GM12891 (cell line): ENCODE data around the gene TBL1XR1.
"Not testable (repeated sequence)": the region's sequence is repeated elsewhere in the genome, so short reads cannot be mapped to it uniquely, and the experiment has no call there.

Experiments
- DNase-seq: peaks from one replicate; pipeline ENCODE4 v3.0.0; 2011; ENCODE audit warnings: low spot score; ENCODE audit not compliant: insufficient read length
- FAIRE-seq: peaks from 2 replicates; lab custom pipeline; 2011; peaks lifted over from hg19 to GRCh38; lab: Jason Lieb, UNC
- PAX5 ChIP-seq: IDR thresholded peaks from 2 replicates; pipeline ENCODE4 v1.6.1; 2011; ENCODE audit warnings: low read length, moderate library complexity, mild to moderate bottlenecking; ENCODE audit not compliant: insufficient read depth, severe bottlenecking
- POLR2A ChIP-seq: IDR thresholded peaks from 2 replicates; pipeline ENCODE4 v1.6.1; 2011; ENCODE audit warnings: low read depth, low read length, control low read depth
- POLR2AphosphoS5 ChIP-seq: IDR thresholded peaks from 2 replicates; pipeline ENCODE4 v1.6.1; 2011; ENCODE audit warnings: low read depth, low read length, control low read depth
- POU2F2 ChIP-seq: IDR thresholded peaks from 2 replicates; pipeline ENCODE4 v1.6.1; 2011; ENCODE audit warnings: low read depth, mild to moderate bottlenecking, control low read depth, low read length, moderate library complexity
- SPI1 ChIP-seq: IDR thresholded peaks from 2 replicates; pipeline ENCODE4 v1.6.1; 2011; ENCODE audit warnings: low read depth, low read length, control low read depth
- TAF1 ChIP-seq: IDR thresholded peaks from 2 replicates; pipeline ENCODE4 v1.6.1; 2011; ENCODE audit warnings: low read depth, low read length, control low read depth

TBL1XR1 gene

DNA sequence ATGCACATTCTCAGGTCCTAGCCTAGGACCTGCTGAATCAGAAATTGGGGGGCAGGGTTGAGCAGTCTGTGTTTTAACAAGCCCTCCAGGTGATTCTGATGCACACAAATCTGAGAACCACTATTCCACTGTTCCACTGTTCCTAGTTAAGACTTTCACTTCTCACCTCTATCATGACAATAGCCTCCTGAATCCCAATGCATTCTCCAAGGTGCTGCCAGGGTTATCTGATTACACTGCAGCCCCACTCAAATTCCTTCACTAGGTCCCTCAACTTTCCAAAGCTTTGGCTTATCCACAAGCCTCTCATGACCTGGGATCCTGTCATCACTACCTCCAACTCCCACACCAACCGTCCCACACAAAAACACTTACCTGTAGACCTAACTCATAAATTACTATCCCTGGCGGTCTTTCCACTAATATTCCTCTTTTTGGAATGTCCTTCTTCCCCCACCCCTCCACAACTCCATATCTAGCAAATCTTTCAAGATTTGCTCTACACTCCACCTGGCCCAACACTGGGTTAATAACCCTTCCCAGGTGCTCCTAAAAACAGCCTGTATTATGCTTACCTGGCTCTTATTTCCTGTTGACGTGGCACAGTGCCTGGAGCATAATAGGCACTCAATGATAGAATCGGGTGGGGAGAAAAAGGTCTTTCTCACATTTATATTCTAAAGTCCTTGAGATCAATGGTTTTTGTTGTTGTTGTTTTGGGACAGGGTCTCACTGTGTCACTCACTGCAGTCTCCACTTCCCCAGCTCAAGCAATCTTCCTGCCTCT lies 27.2 kb downstream of the TBL1XR1 start:
- FAIRE-seq (no peak), DNase-seq (no peak)
- TF ChIP-seq POLR2A = no peak
- no peak for TF ChIP-seq POLR2AphosphoS5
- TF ChIP-seq POU2F2 = no peak
- TF ChIP-seq TAF1 = no peak
- TF ChIP-seq SPI1 = no peak
- no peak for TF ChIP-seq PAX5

DNA sequence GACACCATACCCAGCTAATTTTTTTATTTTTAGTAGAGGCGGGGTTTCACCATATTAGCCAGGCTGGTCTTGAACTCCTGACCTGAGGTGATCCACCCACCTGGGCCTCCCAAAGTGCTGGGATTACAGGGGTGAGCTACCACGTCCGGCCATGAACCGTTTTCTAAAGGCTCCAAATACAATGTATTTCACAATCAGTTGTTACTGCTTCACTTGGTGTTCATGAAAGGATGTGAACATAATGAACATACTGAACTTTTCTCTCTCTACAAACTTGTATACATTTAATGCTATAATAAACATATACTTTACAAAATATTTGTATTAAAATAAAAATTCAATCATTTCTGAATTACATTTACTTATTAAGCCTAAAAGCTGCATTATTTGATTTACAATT lies 28.9 kb downstream of the TBL1XR1 start:
- TF ChIP-seq TAF1 (no peak), PAX5 (no peak), POLR2A (no peak), POU2F2 (no peak), POLR2AphosphoS5 (no peak), SPI1 (no peak)

DNA sequence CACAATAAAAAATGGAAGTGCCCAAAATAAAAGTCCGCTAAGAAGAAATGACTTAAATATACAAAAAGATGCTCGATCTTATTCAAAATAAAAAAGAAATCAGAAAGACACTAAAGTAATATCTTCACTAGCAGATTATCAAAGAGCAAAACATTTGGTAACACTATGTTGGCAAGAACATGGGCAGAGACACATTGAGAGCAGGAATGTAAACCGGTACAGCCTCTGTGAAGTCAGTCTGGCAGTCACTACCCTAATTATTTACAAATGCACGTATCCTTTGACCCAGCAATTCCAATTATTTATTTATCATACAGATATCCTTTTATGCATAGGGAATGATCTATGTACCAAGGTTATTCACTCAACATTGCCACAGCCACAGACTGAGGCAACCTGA lies 34.5 kb downstream of the TBL1XR1 start:
- FAIRE-seq (no peak), DNase-seq (no peak)
- TF ChIP-seq PAX5 = no peak
- no peak for TF ChIP-seq POLR2AphosphoS5
- TF ChIP-seq POLR2A = no peak
- TF ChIP-seq TAF1 = no peak
- no peak for TF ChIP-seq SPI1
- TF ChIP-seq POU2F2 = no peak

More for the DNA sequence above, 28.9 kb downstream of the TBL1XR1 start:
- DNase-seq (no peak), FAIRE-seq (no peak)

DNA sequence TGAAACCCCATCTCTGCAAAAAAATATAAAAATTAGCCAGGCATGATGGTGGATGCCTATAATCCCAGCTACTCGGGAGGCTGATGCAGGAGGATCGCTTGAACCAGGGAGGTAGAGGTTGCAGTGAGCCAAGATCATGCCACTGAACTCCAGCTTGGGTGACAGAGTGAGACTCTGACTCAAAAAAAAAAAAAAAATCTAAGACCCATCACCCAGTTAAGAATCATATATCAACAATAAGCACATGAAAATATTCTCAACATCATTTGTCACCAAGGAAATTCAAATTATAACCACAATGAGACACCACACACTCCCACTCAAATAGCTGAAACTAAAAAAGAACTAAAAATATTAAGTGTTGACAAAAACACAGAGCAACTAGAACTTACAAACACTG lies 35.7 kb downstream of the TBL1XR1 start:
- FAIRE-seq, DNase-seq: not testable (repeated sequence)

DNA sequence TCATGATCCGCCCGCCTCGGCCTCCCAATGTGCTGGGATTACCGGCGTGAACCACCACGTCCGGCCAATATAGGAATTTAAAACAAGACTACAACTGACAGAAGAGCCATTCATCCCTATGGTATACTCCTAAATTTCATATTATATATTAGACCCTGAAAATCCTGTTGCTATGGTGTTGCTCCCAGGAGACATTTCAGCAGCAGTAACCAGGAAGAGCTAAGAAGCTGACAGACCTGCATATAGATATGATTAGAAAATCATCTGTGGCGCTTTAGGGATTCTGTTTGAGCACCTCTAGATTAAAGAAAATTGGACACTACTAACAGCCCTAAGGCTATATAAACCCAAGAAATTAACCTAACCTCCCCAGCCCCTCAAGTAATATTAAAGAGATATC lies 38.8 kb downstream of the TBL1XR1 start:
- no peak for TF ChIP-seq POLR2AphosphoS5
- TF ChIP-seq POLR2A = no peak
- TF ChIP-seq TAF1 = no peak
- TF ChIP-seq SPI1 = no peak
- no peak for TF ChIP-seq POU2F2
- TF ChIP-seq PAX5 = no peak
- FAIRE-seq = no peak

DNA sequence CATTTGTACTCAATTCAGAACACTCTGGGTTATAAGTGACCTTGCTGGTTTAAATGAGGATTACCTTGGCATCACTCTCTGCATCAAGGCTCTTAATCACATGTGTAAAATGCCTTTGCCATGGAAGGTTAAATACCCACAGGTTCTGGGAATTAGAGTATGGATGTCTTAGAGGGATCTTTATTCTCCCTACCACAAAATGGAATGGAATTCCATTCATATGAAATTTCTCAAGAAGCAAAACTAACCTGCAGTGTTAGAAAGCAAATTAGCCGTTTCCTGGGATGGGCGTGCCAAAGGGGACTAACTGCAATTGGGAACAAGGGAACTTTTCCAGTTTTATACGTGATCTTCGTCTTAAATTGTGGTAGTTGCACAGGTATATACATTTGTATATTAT lies 39.8 kb downstream of the TBL1XR1 start:
- TF ChIP-seq PAX5 (no peak), POLR2AphosphoS5 (no peak), SPI1 (no peak), POU2F2 (no peak), TAF1 (no peak), POLR2A (no peak)
- DNase-seq (no peak), FAIRE-seq (no peak)

More for the DNA sequence above, 38.8 kb downstream of the TBL1XR1 start:
- DNase-seq = no peak

DNA sequence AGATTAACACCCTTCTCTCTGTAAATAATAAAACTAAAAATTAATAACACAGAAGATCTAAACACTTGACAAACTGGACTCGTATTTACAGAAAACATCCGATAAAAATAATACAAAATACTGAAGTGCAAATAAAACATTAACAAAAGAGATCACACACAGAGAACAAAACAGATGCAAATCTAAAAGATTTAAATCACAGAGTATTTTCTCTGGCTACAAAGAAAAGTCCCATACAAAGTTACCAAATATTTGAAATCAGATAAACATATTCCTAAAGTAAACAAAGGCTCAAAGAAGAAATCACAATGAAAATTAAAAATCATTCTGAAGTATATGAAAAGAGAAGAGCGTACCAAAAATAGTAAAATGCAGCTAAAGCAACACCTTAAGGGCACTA lies 42.5 kb downstream of the TBL1XR1 start:
- DNase-seq = no peak
- no peak for TF ChIP-seq POLR2A
- TF ChIP-seq TAF1 = no peak
- no peak for TF ChIP-seq POU2F2
- TF ChIP-seq SPI1 = no peak
- TF ChIP-seq POLR2AphosphoS5 = no peak
- no peak for TF ChIP-seq PAX5
- no peak for FAIRE-seq

DNA sequence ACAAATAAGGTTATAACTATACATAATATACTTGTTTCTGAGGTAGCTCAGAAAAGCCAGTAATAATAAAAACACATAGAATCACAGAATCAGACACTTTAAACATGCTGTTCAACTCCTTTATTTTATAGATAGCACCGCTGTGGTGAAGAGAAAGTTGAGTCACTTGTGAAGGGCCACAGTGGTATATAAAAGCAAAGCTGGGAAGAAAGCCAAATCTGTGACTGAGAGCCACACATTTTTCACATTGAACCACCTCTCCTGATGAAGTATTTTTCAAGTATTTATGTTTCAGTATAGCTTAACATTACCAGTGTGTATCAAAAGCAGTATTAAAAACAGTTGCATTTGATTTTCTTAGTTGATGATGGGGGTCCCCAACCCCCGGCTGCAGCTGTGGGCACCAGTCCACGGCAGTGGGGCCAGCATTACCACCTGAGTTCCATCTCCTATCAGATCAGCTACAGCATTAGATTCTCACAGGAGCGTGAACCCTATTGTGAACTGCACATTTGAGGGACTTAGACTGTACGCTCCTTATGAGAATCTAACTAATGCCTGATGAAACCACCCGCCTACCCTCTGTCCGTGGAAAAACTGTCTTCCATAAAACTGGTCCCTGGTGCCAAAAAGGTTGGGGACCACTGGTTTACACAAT lies 46.2 kb downstream of the TBL1XR1 start:
- no peak for TF ChIP-seq POU2F2
- no peak for TF ChIP-seq PAX5
- no peak for TF ChIP-seq POLR2A
- no peak for TF ChIP-seq POLR2AphosphoS5
- TF ChIP-seq TAF1 = no peak
- no peak for TF ChIP-seq SPI1
- FAIRE-seq (peak; percentile 76), DNase-seq (no peak)

DNA sequence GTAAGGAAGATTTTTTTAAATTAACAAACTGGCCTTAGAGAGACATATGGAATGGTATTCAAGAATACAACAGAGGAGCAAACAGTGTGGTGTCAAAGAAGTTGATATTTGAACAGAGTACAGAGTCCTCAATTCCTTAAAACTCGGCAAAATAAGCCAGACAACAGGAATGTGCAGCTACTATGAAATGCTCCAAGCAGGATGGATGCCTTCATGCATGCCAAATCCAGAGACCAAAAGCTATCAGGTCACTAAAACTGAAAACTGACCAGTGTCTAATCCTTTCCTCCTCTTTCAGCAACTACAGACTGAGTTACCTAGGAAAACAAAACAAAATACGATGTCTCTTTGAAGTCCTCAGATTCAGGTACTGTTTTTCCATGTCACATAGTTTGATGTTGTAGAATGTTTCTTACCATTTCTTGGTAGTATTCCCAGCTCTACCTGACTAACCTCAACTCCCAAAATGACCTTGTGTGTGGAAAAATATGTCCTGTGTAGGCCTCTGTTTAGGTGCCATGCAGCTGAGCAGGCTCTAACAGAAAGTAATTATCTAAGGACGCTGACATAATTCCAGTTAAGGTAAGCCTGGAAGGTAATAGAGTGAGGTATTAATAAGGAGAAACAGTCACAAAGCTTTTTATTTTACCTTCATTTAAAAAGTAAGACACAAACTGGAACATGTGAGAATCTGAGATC lies 46.9 kb downstream of the TBL1XR1 start:
- DNase-seq (no peak), FAIRE-seq (no peak)
- no peak for TF ChIP-seq SPI1
- no peak for TF ChIP-seq POLR2AphosphoS5
- TF ChIP-seq POU2F2 = no peak
